Measurements from ENCODE around the gene MMD2.

MMD2 gene

GRCh38 chr7:4878336-4879335, 80.4 kb downstream of the MMD2 start:
- Mint-ChIP-seq H3K27me3 (peaks cover 30% of the 10 kb centered on the region), H3K9me3 (no peaks in the 10 kb centered on the region), H3K36me3 (ENCODE audit: low read depth) (no peaks in the 10 kb centered on the region), H3K27ac (no peak overlapping the region), H3K4me3 (no peak overlapping the region), H3K4me1 (ENCODE audit: low read depth) (peaks cover 12% of the 10 kb centered on the region)
- intact Hi-C loops (cut with micrococcal nuclease) = no loop called here

- H3K27me3 Mint-ChIP-seq = peaks cover 26% of the 10 kb centered on the region
- H3K9me3 Mint-ChIP-seq = no peaks in the 10 kb centered on the region
- H3K27ac Mint-ChIP-seq = no peak overlapping the region
- no peaks in the 10 kb centered on the region for H3K4me1 Mint-ChIP-seq (ENCODE audit: low read depth)
- no peaks in the 10 kb centered on the region for H3K36me3 Mint-ChIP-seq (ENCODE audit: low read depth)
- H3K4me3 Mint-ChIP-seq = no peak overlapping the region
- intact Hi-C loops (cut with micrococcal nuclease) = no loop called here
Measured at GRCh38 chr7:4876586-4876985, 82.4 kb downstream of the MMD2 start.

GRCh38 chr7:4875391-4875790, 83.6 kb downstream of the MMD2 start:
- Mint-ChIP-seq H3K36me3 (ENCODE audit: low read depth) (no peaks in the 10 kb centered on the region), H3K9me3 (no peaks in the 10 kb centered on the region), H3K27ac (no peak overlapping the region), H3K4me3 (no peak overlapping the region), H3K4me1 (ENCODE audit: low read depth) (no peaks in the 10 kb centered on the region), H3K27me3 (peaks cover 28% of the 10 kb centered on the region)
- intact Hi-C loops (cut with micrococcal nuclease) = no loop called here

- H3K9me3 Mint-ChIP-seq = no peaks in the 10 kb centered on the region
- H3K36me3 Mint-ChIP-seq (ENCODE audit: low read depth) = no peaks in the 10 kb centered on the region
- H3K27ac Mint-ChIP-seq = no peak overlapping the region
- no peak overlapping the region for H3K4me3 Mint-ChIP-seq
- intact Hi-C loops (cut with micrococcal nuclease) = no loop called here
- H3K4me1 Mint-ChIP-seq (ENCODE audit: low read depth) = no peaks in the 10 kb centered on the region
- peaks cover 30% of the 10 kb centered on the region for H3K27me3 Mint-ChIP-seq
Measured at GRCh38 chr7:4873071-4873944, 85.7 kb downstream of the MMD2 start.

- Mint-ChIP-seq H3K9me3 (no peaks in the 10 kb centered on the region), H3K4me3 (no peak overlapping the region), H3K27me3 (peaks cover 30% of the 10 kb centered on the region), H3K27ac (no peak overlapping the region), H3K4me1 (ENCODE audit: low read depth) (no peaks in the 10 kb centered on the region), H3K36me3 (ENCODE audit: low read depth) (no peaks in the 10 kb centered on the region)
- intact Hi-C loops (cut with micrococcal nuclease) = no loop called here
Measured at GRCh38 chr7:4871930-4872675, 86.9 kb downstream of the MMD2 start.

GRCh38 chr7:4871056-4871680, 87.8 kb downstream of the MMD2 start:
- H3K9me3 Mint-ChIP-seq = no peaks in the 10 kb centered on the region
- H3K4me3 Mint-ChIP-seq = no peak overlapping the region
- intact Hi-C loops (cut with micrococcal nuclease) = no loop called here
- no peaks in the 10 kb centered on the region for H3K36me3 Mint-ChIP-seq (ENCODE audit: low read depth)
- H3K4me1 Mint-ChIP-seq (ENCODE audit: low read depth) = no peaks in the 10 kb centered on the region
- H3K27me3 Mint-ChIP-seq = peaks cover 32% of the 10 kb centered on the region
- no peak overlapping the region for H3K27ac Mint-ChIP-seq

GRCh38 chr7:4868493-4868892, 90.5 kb downstream of the MMD2 start:
- no peaks in the 10 kb centered on the region for H3K4me1 Mint-ChIP-seq (ENCODE audit: low read depth)
- no peaks in the 10 kb centered on the region for H3K36me3 Mint-ChIP-seq (ENCODE audit: low read depth)
- H3K27ac Mint-ChIP-seq = no peak overlapping the region
- no peak overlapping the region for H3K4me3 Mint-ChIP-seq
- H3K9me3 Mint-ChIP-seq = peaks cover 11% of the 10 kb centered on the region
- peaks cover 49% of the 10 kb centered on the region for H3K27me3 Mint-ChIP-seq
- intact Hi-C loops (cut with micrococcal nuclease) = no loop called here

- Mint-ChIP-seq H3K4me1 (ENCODE audit: low read depth) (peaks cover 4% of the 10 kb centered on the region), H3K4me3 (no peak overlapping the region), H3K9me3 (peaks cover 28% of the 10 kb centered on the region), H3K36me3 (ENCODE audit: low read depth) (no peaks in the 10 kb centered on the region), H3K27ac (no peak overlapping the region), H3K27me3 (peaks cover 56% of the 10 kb centered on the region)
- intact Hi-C loops (cut with micrococcal nuclease) = no loop called here
Measured at GRCh38 chr7:4866528-4867496, 92.2 kb downstream of the MMD2 start.

GRCh38 chr7:4862156-4862555, 96.8 kb downstream of the MMD2 start:
- H3K36me3 Mint-ChIP-seq (ENCODE audit: low read depth) = no peaks in the 10 kb centered on the region
- H3K4me1 Mint-ChIP-seq (ENCODE audit: low read depth) = peaks cover 6% of the 10 kb centered on the region
- no peak overlapping the region for H3K27ac Mint-ChIP-seq
- H3K4me3 Mint-ChIP-seq = no peak overlapping the region
- peaks cover 60% of the 10 kb centered on the region for H3K27me3 Mint-ChIP-seq
- intact Hi-C loops (cut with micrococcal nuclease) = no loop called here
- peaks cover 35% of the 10 kb centered on the region for H3K9me3 Mint-ChIP-seq

- no peak within 1 kb of the TSS for H3K27ac Mint-ChIP-seq
- H3K4me1 Mint-ChIP-seq (ENCODE audit: low read depth) = peaks cover 6% of the 10 kb centered on the region
- intact Hi-C loops (cut with micrococcal nuclease) = no loop called here
- H3K9me3 Mint-ChIP-seq = peaks cover 35% of the 10 kb centered on the region
- H3K27me3 Mint-ChIP-seq = peaks cover 61% of the 10 kb centered on the region
- no peaks in the 10 kb centered on the region for H3K36me3 Mint-ChIP-seq (ENCODE audit: low read depth)
- no peak within 1 kb of the TSS for H3K4me3 Mint-ChIP-seq
Measured at GRCh38 chr7:4861673-4862072, 97.3 kb downstream of the MMD2 start, which contains the start of gene PAPOLB. Gene PAPOLB (minus strand): TSS chr7:4862030. CDS start chr7:4861810, 220 bp downstream.

- no peaks in the 10 kb centered on the region for H3K36me3 Mint-ChIP-seq (ENCODE audit: low read depth)
- H3K27me3 Mint-ChIP-seq = peaks cover 61% of the 10 kb centered on the region
- H3K4me3 Mint-ChIP-seq = no peak overlapping the region
- H3K27ac Mint-ChIP-seq = no peak overlapping the region
- peaks cover 6% of the 10 kb centered on the region for H3K4me1 Mint-ChIP-seq (ENCODE audit: low read depth)
- peaks cover 35% of the 10 kb centered on the region for H3K9me3 Mint-ChIP-seq
- intact Hi-C loops (cut with micrococcal nuclease) = no loop called here
Measured at GRCh38 chr7:4861227-4861626, 97.8 kb downstream of the MMD2 start.

GRCh38 chr7:4857189-4857588, 101.8 kb downstream of the MMD2 start:
- peaks cover 11% of the 10 kb centered on the region for H3K9me3 Mint-ChIP-seq

More at GRCh38 chr7:4857189-4857588, 101.8 kb downstream of the MMD2 start:
- Mint-ChIP-seq H3K27me3 (peaks cover 35% of the 10 kb centered on the region), H3K4me3 (no peak overlapping the region), H3K4me1 (ENCODE audit: low read depth) (peaks cover 7% of the 10 kb centered on the region), H3K36me3 (ENCODE audit: low read depth) (no peaks in the 10 kb centered on the region), H3K27ac (no peak overlapping the region)
- intact Hi-C loops (cut with micrococcal nuclease) = no loop called here
